Neural progenitor cell (in vitro differentiated cells): ENCODE measurements around the gene TLR1. TPM values are rescaled to one million over a fixed set of nuclear protein-coding genes. Genes with fewer than 3 reads are reported as not detected.
"Not testable (repeated sequence)": the region's sequence is repeated elsewhere in the genome, so short reads cannot be mapped to it uniquely, and the experiment has no call there.

Source experiments
- DNase-seq: peaks from one replicate; pipeline ENCODE4 v3.0.0-alpha.2; 2016; ENCODE audit warnings: low spot score
- H2AFZ ChIP-seq: fragments of 200-600 bp; sonication (generic); replicated peaks from 2 replicates; pipeline ENCODE4 v1.6.1; 2016; ENCODE audit warnings: antibody characterized with exemption
- H3F3A ChIP-seq: fragments of 200-600 bp; sonication (generic); 2 replicates; pipeline ENCODE4 v1.6.1; 2016; ENCODE audit warnings: antibody characterized with exemption, low read depth
- H3K27ac ChIP-seq: fragments of 200-600 bp; sonication (generic); 2 replicates; pipeline ENCODE4 v1.5.1; 2016; ENCODE audit warnings: mild to moderate bottlenecking
- H3K27me3 ChIP-seq: fragments of 200-600 bp; sonication (generic); 2 replicates; pipeline ENCODE4 v1.6.1; 2016; ENCODE audit warnings: mild to moderate bottlenecking, moderate library complexity
- H3K36me3 ChIP-seq: fragments of 200-600 bp; sonication (generic); 2 replicates; pipeline ENCODE4 v1.5.1; 2016
- H3K4me1 ChIP-seq: fragments of 200-600 bp; sonication (generic); 2 replicates; pipeline ENCODE4 v1.6.1; 2016; ENCODE audit warnings: mixed run types
- H3K4me2 ChIP-seq: fragments of 200-600 bp; sonication (generic); 2 replicates; pipeline ENCODE4 v1.6.1; 2016
- H3K4me3 ChIP-seq: fragments of 200-600 bp; sonication (generic); 2 replicates; pipeline ENCODE4 v1.5.1; 2016
- H3K79me2 ChIP-seq: fragments of 200-600 bp; sonication (generic); 2 replicates; pipeline ENCODE4 v1.6.1; 2016; ENCODE audit warnings: low read depth
- H3K9ac ChIP-seq: fragments of 200-600 bp; sonication (generic); 2 replicates; pipeline ENCODE4 v1.6.1; 2016
- H3K9me3 ChIP-seq: fragments of 200-600 bp; sonication (generic); 2 replicates; pipeline ENCODE4 v1.5.1; 2016; ENCODE audit warnings: low read depth
- H4K20me1 ChIP-seq: fragments of 200-600 bp; sonication (generic); 2 replicates; pipeline ENCODE4 v1.6.1; 2016; ENCODE audit warnings: low read depth
- H3K27ac Mint-ChIP-seq: 3 replicates; pipeline ENCODE4 v1.8.0; 2021; ENCODE audit warnings: mixed read lengths
- H3K27me3 Mint-ChIP-seq: 2 replicates; pipeline ENCODE4 v1.8.0; 2022; ENCODE audit warnings: low read depth, mild to moderate bottlenecking, inconsistent platforms, moderate library complexity, mixed read lengths; ENCODE audit not compliant: insufficient read depth
- H3K36me3 Mint-ChIP-seq: 3 replicates; pipeline ENCODE4 v1.8.0; 2021; ENCODE audit warnings: mixed read lengths
- H3K4me1 Mint-ChIP-seq: 3 replicates; pipeline ENCODE4 v1.8.0; 2021; ENCODE audit warnings: mixed read lengths
- H3K4me3 Mint-ChIP-seq: 3 replicates; pipeline ENCODE4 v1.8.0; 2021; ENCODE audit warnings: mild to moderate bottlenecking, moderate library complexity, mixed read lengths
- H3K9me3 Mint-ChIP-seq: 3 replicates; pipeline ENCODE4 v1.8.0; 2020; ENCODE audit warnings: mixed read lengths
- CTCF ChIP-seq: fragments of 200-600 bp; sonication (generic); IDR thresholded peaks from 2 replicates; pipeline ENCODE4 v1.5.1; 2017; ENCODE audit warnings: antibody characterized with exemption, mild to moderate bottlenecking
- EZH2 ChIP-seq: fragments of 200-600 bp; sonication (generic); IDR thresholded peaks from 2 replicates; pipeline ENCODE4 v1.6.1; 2017; ENCODE audit warnings: antibody characterized with exemption, mild to moderate bottlenecking, moderate library complexity
- EZH2phosphoT487 ChIP-seq: fragments of 200-600 bp; sonication (generic); IDR thresholded peaks from 2 replicates; pipeline ENCODE4 v1.6.1; 2017; ENCODE audit warnings: antibody characterized with exemption
- total RNA-seq: library from RNA; depleted of rRNA; stranded (reverse); fragments of >200 nt; gene quantifications from 2 replicates; pipeline ENCODE4 v1.2.3, GENCODE V29; 2015; ENCODE audit warnings: low replicate concordance

Gene TLR1
- total RNA-seq, 1 donor from 2014 or later, result not detected

- no peak for DNase-seq
- H3K27ac ChIP-seq, result no peak overlapping the region
- H2AFZ ChIP-seq, result no peak overlapping the region
- H3K36me3 ChIP-seq, result no peaks in the 10 kb centered on the region
- H3K36me3 Mint-ChIP-seq, result no peaks in the 10 kb centered on the region
- H3K79me2 ChIP-seq, result no peaks in the 10 kb centered on the region
- H3F3A ChIP-seq, result no peaks in the 10 kb centered on the region
- H3K9me3 ChIP-seq, result no peaks in the 10 kb centered on the region
- H3K27me3 ChIP-seq, result no peaks in the 10 kb centered on the region
- H3K9ac ChIP-seq, result no peak overlapping the region
- no peak overlapping the region for H3K4me3 ChIP-seq
- no peak overlapping the region for H3K4me2 ChIP-seq
- no peak overlapping the region for H3K4me3 Mint-ChIP-seq
- peaks cover 2% of the 10 kb centered on the region for H3K27me3 Mint-ChIP-seq
- H4K20me1 ChIP-seq, result no peaks in the 10 kb centered on the region
- no peaks in the 10 kb centered on the region for H3K4me1 ChIP-seq
- TF ChIP-seq CTCF, result no peak
- TF ChIP-seq EZH2phosphoT487, result no peak
- TF ChIP-seq EZH2, result no peak
- H3K4me1 Mint-ChIP-seq, result no peaks in the 10 kb centered on the region
- H3K9me3 Mint-ChIP-seq, result peaks cover 6% of the 10 kb centered on the region
- H3K27ac Mint-ChIP-seq, result no peak overlapping the region
Measured at GRCh38 chr4:38818441-38818976, 13.9 kb upstream of the TLR1 start.

GRCh38 chr4:38815885-38816782 is 11.5 kb upstream of the TLR1 start:
- Mint-ChIP-seq H3K27me3 (peaks cover 2% of the 10 kb centered on the region), H3K4me3 (no peak overlapping the region), H3K4me1 (no peaks in the 10 kb centered on the region), H3K36me3 (no peaks in the 10 kb centered on the region), H3K27ac (no peak overlapping the region), H3K9me3 (peaks cover 4% of the 10 kb centered on the region)
- Histone ChIP-seq H3K27ac (no peak overlapping the region), H4K20me1 (no peaks in the 10 kb centered on the region), H3K27me3 (no peaks in the 10 kb centered on the region), H3F3A (no peaks in the 10 kb centered on the region), H3K4me3 (no peak overlapping the region), H3K4me1 (no peaks in the 10 kb centered on the region), H2AFZ (no peak overlapping the region), H3K79me2 (no peaks in the 10 kb centered on the region), H3K9ac (no peak overlapping the region), H3K4me2 (no peak overlapping the region), H3K9me3 (no peaks in the 10 kb centered on the region), H3K36me3 (no peaks in the 10 kb centered on the region)
- DNase-seq, result no peak
- no peak for TF ChIP-seq EZH2phosphoT487
- TF ChIP-seq EZH2, result no peak
- TF ChIP-seq CTCF, result no peak

GRCh38 chr4:38814386-38814785 is 9.8 kb upstream of the TLR1 start:
- Histone ChIP-seq H3K79me2 (no peaks in the 10 kb centered on the region), H3K27me3 (no peaks in the 10 kb centered on the region), H2AFZ (no peak overlapping the region), H3K4me2 (no peak overlapping the region), H3K4me3 (no peak overlapping the region), H3F3A (no peaks in the 10 kb centered on the region), H3K36me3 (no peaks in the 10 kb centered on the region), H3K27ac (no peak overlapping the region), H3K9ac (no peak overlapping the region), H4K20me1 (no peaks in the 10 kb centered on the region), H3K4me1 (peaks cover 8% of the 10 kb centered on the region), H3K9me3 (no peaks in the 10 kb centered on the region)
- Mint-ChIP-seq H3K27ac (no peak overlapping the region), H3K36me3 (no peaks in the 10 kb centered on the region), H3K4me3 (no peak overlapping the region), H3K27me3 (peaks cover 2% of the 10 kb centered on the region), H3K4me1 (peaks cover 3% of the 10 kb centered on the region), H3K9me3 (peaks cover 4% of the 10 kb centered on the region)
- TF ChIP-seq EZH2phosphoT487 (no peak), EZH2 (no peak)
- no peak for DNase-seq

GRCh38 chr4:38811297-38811696 is 6.7 kb upstream of the TLR1 start:
- Mint-ChIP-seq H3K4me3 (no peak overlapping the region), H3K9me3 (peaks cover 5% of the 10 kb centered on the region), H3K27me3 (no peaks in the 10 kb centered on the region), H3K27ac (no peak overlapping the region), H3K36me3 (no peaks in the 10 kb centered on the region), H3K4me1 (peaks cover 3% of the 10 kb centered on the region)
- H3F3A ChIP-seq, result no peaks in the 10 kb centered on the region
- H3K9ac ChIP-seq, result no peak overlapping the region
- no peak for DNase-seq
- H3K9me3 ChIP-seq, result no peaks in the 10 kb centered on the region
- no peak for TF ChIP-seq CTCF
- TF ChIP-seq EZH2, result no peak
- no peak for TF ChIP-seq EZH2phosphoT487
- no peak overlapping the region for H3K27ac ChIP-seq
- peaks cover 8% of the 10 kb centered on the region for H3K4me1 ChIP-seq
- H4K20me1 ChIP-seq, result no peaks in the 10 kb centered on the region
- H3K4me2 ChIP-seq, result no peak overlapping the region
- H3K36me3 ChIP-seq, result no peaks in the 10 kb centered on the region
- no peak overlapping the region for H2AFZ ChIP-seq
- no peak overlapping the region for H3K4me3 ChIP-seq
- no peaks in the 10 kb centered on the region for H3K27me3 ChIP-seq
- no peaks in the 10 kb centered on the region for H3K79me2 ChIP-seq

- H3K27me3 Mint-ChIP-seq, result not testable (repeated sequence)
Measured at GRCh38 chr4:38807462-38807861, 2.9 kb upstream of the TLR1 start.

More at GRCh38 chr4:38807462-38807861, 2.9 kb upstream of the TLR1 start:
- H3K4me3 Mint-ChIP-seq, H2AFZ ChIP-seq, H3K4me1 ChIP-seq, H3K4me3 ChIP-seq, H3K79me2 ChIP-seq, H3K4me2 ChIP-seq, H3K27me3 ChIP-seq, H3K9ac ChIP-seq, H3K4me1 Mint-ChIP-seq, H3K27ac Mint-ChIP-seq, H3F3A ChIP-seq, H3K36me3 Mint-ChIP-seq, H4K20me1 ChIP-seq, DNase-seq, H3K36me3 ChIP-seq, H3K9me3 ChIP-seq, H3K27ac ChIP-seq: not testable (repeated sequence)
- peaks cover 18% of the 10 kb centered on the region for H3K9me3 Mint-ChIP-seq
